GM19043 (cell line): ENCODE data around the gene KRT76.
"Not testable (repeated sequence)": the region's sequence is repeated elsewhere in the genome, so short reads cannot be mapped to it uniquely, and the experiment has no call there.

Source experiments
- ATAC-seq: cut with Tn5 transposase; IDR thresholded peaks from one replicate; pipeline ENCODE4 v1.9.1; 2021; ENCODE audit warnings: low read depth; ENCODE audit not compliant: unreplicated experiment

Gene KRT76

DNA sequence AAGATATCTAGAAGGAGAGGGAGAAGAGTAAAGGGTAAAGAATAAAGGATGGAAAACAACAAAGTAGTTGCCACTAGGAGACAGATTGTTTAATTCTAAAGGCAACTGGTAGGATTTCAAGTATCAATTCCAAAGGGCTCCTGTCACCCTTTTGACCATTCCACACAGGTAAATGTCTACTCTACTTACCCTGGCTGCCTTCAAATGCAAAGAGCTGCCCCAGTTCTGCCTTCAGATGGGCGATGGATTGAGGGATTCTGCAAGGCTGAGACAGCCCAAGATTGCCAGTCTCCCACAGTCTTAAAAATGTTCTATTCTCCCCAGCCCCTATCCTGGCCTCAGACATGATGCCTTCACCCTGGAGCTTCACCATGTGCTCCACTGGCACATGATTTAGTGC lies 11.4 kb downstream of the KRT76 start:
- ATAC-seq, result no peak

- no peak for ATAC-seq
Measured at GRCh38 chr12:52763991-52764390, 13.2 kb downstream of the KRT76 start.

DNA sequence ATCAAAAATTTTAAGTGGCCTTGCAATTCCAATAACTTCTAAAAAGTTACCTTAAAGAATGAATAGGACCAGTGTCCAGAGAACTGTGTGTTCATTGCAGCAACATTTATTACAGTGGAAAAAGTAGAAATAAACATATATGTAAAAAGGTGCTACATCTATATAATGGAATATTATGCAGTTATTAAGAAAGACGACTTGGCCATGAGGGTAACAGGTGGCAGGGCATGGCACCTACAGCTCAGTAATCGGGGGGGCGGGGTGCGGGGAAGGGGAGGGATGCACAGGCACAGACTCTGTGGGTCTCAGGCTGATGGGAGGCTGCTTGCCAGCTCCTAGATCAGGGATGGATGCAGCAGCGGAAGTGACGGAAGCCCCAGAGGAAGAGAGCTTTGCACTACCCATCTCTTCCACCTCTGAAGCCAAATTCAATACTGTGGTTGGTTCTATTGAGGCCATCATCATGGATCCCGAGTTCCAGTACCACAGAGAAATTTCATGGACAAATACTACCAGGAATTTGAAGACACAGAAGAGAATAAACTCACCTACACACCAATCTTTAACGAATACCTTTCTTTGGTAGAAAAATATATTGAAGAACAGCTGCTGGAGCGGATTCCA lies 14.0 kb downstream of the KRT76 start:
- no peak for ATAC-seq

DNA sequence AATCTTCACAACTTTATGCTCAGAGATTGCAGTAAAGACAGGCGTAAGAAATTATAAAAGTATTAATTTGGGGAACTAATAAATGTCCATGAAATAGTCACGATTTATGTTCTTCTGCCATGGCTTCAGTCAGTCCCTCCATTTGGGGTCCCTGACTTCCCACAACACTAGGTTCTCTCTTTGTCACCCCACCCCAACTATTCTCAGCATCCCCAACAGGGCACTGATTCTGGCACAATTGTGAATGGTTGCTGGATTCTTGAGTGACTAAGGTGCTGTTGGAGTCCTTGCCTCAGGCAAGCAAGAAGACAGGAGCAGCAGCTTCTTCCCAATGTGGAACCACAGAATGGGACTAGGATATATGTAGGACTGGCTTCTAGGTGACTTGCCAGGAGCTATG lies 15.3 kb downstream of the KRT76 start:
- ATAC-seq, result no peak

DNA sequence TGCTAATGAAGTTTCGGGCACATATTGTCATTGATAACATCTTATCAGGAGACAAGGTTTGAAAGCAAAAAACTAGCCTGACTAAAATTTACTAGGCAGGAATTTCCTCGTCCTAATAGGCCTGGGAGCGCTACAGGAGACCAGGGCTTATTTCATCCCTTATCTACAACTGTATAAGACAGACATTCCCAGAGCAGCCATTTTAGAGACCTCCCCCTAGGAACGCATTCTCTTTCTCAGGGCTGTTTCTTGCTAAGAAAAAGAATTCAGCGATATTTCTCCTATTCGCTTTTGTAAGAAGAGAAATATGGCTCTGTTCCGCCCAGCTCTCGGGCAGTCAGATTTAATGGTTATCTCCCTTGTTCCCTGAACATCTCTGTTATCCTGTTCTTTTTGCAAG lies 15.9 kb downstream of the KRT76 start:
- not testable (repeated sequence) for ATAC-seq

- no peak for ATAC-seq
Measured at GRCh38 chr12:52760623-52761022, 16.5 kb downstream of the KRT76 start.

DNA sequence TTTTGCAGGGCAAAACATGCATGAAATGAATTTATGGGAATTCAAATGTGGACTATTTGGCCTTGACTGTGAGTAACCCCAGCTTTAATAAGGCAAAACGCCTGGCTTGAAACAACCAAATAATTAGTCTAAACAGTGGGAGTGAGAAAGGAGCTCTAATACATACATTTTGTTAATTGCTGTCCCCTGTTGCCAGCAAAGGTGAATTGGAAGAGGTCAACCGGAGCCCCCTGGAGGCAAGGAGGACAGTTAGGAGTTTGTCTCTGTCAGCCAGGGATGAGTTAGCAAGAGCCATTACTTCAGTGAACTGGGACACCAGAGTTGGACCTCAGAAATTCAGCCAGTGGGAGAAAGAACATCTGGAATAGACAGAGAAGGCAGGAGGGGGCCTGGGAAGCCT lies 17.4 kb downstream of the KRT76 start:
- ATAC-seq, result no peak

GRCh38 chr12:52759218-52759617 lies 17.9 kb downstream of the KRT76 start:
- ATAC-seq, result no peak

DNA sequence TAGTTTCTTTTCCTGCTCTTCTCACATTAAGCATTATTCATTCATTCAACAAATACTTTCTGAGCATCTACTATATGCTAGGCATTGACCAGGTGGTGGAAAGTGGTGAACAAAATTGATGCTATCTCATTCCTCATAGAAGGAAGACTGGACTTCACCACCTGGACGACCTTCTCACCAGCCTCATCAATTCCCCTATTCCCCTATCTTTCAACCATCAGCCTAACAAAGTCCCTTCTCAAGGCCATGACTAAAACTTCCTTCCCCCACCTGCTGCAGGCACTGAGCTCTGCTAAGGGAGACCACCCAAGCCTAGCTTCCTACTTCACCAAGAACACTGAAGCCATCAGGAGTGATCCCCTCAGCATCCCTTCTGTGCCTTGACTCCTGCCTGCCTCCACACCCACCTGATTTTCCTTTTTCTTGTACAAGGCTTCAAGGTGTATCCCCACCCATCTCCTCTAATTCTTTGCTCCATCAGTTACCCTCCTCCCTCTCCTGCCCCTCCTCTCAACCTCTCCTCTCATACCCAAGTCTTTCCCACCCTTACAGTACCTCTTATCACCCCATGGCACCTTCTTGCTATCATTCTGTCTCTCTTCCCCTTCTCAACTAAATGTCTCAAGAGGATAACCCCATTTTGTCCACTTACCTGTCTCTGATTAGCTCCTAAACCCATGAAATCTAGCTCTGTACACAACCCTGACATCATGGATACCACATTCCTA lies 19.5 kb downstream of the KRT76 start:
- no peak for ATAC-seq

DNA sequence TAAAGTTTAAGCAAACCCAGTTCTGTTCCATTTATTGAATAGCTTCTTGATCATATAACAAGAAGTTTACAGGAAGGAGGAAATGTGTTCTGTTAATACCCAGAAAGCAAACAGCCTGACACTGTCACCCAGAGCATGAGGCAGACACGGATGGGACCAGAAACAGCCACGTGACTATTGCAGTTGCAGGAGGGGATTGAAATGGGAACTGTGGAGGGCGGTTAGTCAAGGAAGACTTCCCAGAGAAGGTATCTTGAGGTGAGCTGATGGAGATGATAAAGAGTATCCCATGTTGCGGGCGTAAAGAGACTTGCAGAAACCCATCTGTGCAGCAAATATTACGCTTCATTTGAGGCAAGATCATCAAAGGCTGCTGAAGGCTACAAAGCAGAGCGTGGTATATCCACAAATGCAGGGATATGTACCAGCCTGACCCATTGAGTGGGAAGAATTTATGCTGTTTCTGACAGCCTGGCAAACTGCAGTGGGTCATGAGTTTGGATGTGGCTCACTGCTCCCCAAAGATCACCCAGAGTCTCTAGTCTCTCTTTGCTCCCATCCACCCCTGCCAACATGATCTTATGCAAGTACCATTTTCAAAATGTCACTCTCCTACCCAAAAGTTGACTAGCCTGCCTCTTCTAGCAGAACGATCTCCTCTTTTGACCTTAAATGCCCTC lies 20.7 kb downstream of the KRT76 start:
- ATAC-seq, result no peak

- no peak for ATAC-seq
Measured at GRCh38 chr12:52755533-52755932, 21.6 kb downstream of the KRT76 start.

DNA sequence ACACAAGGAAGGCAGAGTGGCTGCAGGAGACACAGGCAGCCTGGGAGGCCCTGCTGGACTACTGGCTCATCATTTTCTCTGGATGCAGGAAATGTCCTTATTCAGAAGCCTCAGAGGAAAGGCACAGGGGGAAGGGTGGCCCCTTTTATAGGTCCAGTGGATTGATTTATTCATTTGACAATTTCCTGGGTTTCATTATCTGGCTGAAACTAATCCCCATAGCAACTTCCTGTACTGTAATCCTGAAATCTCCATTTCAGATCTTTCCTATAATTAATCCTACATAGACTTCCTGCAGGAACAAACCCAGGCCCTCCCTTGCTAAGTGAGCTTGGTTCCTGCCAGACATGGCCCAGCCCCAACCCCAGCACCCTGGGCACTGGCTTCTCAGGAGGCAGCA lies 23.0 kb downstream of the KRT76 start:
- no peak for ATAC-seq

DNA sequence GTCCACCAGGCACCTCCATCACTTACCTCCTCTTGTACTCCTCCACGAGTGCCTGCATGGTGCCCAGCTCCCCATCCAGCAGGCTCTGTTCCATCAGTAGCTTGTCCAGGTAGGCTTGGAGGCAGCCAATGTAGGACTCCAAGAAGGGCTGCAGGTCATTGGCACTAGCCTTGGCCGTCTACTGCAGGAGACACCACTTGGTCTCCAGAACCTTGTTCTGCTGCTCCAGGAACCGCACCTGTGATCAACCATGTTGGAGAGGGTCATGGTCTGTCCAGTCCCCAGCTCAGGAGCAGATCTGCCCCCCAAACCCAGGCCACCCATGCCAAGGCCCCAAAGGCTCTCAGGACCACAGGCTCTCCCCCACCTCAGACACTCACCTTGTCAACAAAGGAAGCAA lies 23.9 kb downstream of the KRT76 start:
- ATAC-seq, result no peak

DNA sequence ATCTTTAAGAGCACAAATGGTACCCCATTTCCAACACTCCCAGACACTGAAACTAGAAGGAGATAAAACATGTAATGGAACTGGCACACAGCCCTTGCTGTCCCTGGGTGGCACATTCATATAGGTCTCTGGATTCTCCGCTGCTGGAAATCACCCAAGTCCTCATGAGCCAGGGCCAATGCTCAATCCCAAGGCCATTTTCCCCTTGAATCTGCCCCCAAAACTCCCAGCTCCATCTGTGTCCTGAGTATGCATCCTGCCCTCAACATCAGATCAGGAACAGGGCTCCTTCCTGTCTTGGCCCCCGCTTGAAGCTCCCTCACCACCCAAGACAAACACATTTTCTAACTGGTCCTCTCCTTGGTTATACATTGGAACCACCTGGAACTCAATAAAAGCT lies 24.6 kb downstream of the KRT76 start:
- ATAC-seq, result no peak

DNA sequence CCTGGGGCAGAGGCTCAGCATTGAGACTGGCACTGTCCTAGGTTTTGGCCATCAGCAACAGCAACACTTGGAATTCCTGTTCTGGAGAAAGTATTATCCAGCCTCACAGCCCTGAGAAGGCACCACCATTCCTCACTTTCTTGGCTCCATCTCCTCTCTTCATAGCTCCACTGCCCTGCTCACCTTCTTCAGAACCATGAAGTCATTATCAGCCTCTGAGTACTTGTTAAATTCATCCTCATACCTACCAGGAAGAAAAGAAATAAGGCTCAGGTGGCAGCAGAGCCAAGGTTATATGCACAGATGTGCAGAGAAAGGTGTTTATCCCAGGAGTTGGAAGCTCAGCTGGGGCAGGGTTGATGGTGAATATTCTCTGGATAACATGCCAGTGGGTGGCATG lies 25.4 kb downstream of the KRT76 start:
- no peak for ATAC-seq

DNA sequence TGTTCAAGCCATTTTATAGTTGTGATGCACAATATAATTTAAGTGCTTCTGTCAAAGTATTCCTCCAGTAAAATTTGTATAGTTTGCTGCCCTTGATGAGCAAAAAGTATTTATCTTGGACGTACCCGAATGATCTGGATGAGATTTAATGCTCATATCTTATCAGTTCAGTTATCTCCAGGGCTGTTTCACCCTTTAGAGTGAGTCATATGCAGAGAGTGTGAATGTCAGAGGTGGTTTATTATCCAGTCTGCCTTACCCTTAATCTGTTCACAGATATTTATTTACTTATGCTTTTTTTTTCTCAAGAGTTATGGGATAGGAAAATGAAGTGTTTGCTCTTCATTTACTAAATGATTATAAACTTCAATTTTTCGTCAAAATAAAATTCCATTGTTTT lies 26.6 kb downstream of the KRT76 start:
- ATAC-seq, result not testable (repeated sequence)

GRCh38 chr12:52749827-52750226 lies 27.3 kb downstream of the KRT76 start:
- no peak for ATAC-seq

GRCh38 chr12:52748578-52748977 lies 28.6 kb downstream of the KRT76 start:
- ATAC-seq, result no peak

- ATAC-seq, result no peak
Measured at GRCh38 chr12:52745554-52745953, 31.6 kb downstream of the KRT76 start.

- no peak for ATAC-seq
Measured at GRCh38 chr12:52744493-52745156, 32.5 kb downstream of the KRT76 start.

DNA sequence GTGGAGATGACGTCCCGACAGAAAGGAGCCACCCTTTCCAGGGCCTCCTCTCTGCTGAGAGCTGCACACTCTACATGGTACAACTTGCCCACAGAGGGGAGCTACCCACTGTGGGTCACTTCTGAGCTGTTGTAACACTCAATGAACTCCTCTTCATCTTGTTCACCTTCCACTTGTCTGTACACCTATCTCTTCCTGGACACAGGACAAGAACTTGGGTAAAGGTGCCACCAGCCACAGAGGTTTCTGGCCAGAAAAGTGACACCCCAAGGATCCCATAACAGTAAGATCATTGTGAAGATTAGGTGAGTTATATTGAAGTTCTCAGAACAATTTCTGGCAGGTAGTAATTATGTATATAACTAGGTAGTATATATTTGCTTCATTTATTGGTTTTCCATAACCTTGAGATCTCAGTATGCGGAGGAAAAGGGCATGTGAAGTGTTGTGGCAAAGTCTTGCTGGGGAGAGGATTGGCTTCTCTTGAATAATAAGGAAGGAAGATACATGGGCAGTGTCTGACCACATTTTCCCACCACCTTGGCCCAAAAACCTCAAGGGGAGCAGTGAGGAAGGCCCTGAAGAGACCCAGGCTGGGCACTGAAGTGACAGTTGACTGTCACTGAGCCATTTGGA lies 34.2 kb downstream of the KRT76 start:
- ATAC-seq, result no peak
